Type B pancreatic cell (in vitro differentiated cells): ENCODE data around the gene CDK5. TPM values are rescaled to one million over a fixed set of nuclear protein-coding genes. Genes with fewer than 3 reads are reported as not detected.

ENCODE experiments used
- DNase-seq: peaks from one replicate; pipeline ENCODE4 v3.0.0; 2021; ENCODE audit warnings: mixed read lengths; ENCODE audit not compliant: unreplicated experiment; ENCODE audit errors: extremely low spot score
- H3K27ac Mint-ChIP-seq: 2 replicates; pipeline ENCODE4 v1.8.0; 2021; ENCODE audit warnings: mild to moderate bottlenecking, mixed read lengths
- H3K27me3 Mint-ChIP-seq: 2 replicates; pipeline ENCODE4 v1.8.0; 2021; ENCODE audit warnings: mixed read lengths
- H3K36me3 Mint-ChIP-seq: 2 replicates; pipeline ENCODE4 v1.8.0; 2021; ENCODE audit warnings: mixed read lengths
- H3K4me1 Mint-ChIP-seq: one replicate; pipeline ENCODE4 v1.8.0; 2021; ENCODE audit warnings: mixed read lengths; ENCODE audit not compliant: unreplicated experiment
- H3K4me3 Mint-ChIP-seq: 2 replicates; pipeline ENCODE4 v1.8.0; 2021; ENCODE audit warnings: mild to moderate bottlenecking, mixed read lengths
- H3K9me3 Mint-ChIP-seq: 2 replicates; pipeline ENCODE4 v1.8.0; 2021; ENCODE audit warnings: mixed read lengths
- long read RNA-seq: library from polyadenylated mRNA; unstranded; transcript quantifications from one replicate; pipeline ENCODE4 v2.0.0, GENCODE V29; 2020
- total RNA-seq: library from RNA; stranded (reverse); gene quantifications from 2 replicates; pipeline ENCODE4 v1.2.1, GENCODE V29; 2021; ENCODE audit warnings: low replicate concordance
- TF ChIP-seq, protein P1 (sequence below): fragments of 200-600 bp; sonication (generic); conservative IDR thresholded peaks from 2 replicates; pipeline ENCODE4 v1.5.0; 2021; ENCODE audit warnings: antibody characterized with exemption, mild to moderate bottlenecking

The CDK5 gene
- total RNA-seq, result 20.4 and 20.5 TPM in 2 replicates
- long read RNA-seq, transcript CDK5-204 (12 exons, 1,758 nt), result major isoform, 27 of 35 reads
- long read RNA-seq, partial matches to known transcripts, result 0 of 35 reads
- long read RNA-seq, other reads (novel, unspliced or antisense), result 6 of 35 reads

DNA sequence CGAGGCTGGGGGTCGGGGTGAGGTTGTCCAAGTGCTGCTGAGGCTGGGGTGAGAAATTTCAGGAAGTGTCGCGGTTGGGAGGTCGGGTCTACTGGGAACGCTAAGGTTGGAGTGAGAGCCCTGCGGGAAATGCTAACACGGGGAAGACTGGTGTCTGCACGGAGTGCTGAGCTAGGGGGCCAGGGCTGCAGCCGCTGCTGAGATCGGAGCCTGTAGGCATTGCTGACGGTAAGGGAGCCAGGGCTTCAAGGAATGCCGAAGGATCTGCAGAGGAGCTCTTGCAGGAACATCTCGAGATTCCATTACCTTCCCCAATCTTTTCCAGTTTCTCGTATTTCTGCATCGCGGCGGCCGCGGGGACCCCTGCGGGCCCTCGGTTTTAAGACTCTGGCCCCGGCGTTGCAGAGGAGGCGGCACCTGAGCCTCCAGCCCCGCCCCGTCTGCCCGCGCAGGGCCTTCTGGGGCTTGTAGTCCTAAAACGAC is at the start of gene CDK5:
Gene CDK5 (minus strand): TSS at position 392 of the 483 bp plus-strand sequence. CDS start 49 bp downstream, at position 343.
- Mint-ChIP-seq H3K9me3 (no peaks in the 10 kb centered on the region), H3K4me3 (peak within 1 kb of the TSS; percentile 98), H3K4me1 (peaks cover 35% of the 10 kb centered on the region), H3K27me3 (peaks cover 3% of the 10 kb centered on the region), H3K27ac (peak within 1 kb of the TSS; percentile 96), H3K36me3 (peaks cover 3% of the 10 kb centered on the region)
- no peak for DNase-seq
- TF ChIP-seq, protein P1, sequence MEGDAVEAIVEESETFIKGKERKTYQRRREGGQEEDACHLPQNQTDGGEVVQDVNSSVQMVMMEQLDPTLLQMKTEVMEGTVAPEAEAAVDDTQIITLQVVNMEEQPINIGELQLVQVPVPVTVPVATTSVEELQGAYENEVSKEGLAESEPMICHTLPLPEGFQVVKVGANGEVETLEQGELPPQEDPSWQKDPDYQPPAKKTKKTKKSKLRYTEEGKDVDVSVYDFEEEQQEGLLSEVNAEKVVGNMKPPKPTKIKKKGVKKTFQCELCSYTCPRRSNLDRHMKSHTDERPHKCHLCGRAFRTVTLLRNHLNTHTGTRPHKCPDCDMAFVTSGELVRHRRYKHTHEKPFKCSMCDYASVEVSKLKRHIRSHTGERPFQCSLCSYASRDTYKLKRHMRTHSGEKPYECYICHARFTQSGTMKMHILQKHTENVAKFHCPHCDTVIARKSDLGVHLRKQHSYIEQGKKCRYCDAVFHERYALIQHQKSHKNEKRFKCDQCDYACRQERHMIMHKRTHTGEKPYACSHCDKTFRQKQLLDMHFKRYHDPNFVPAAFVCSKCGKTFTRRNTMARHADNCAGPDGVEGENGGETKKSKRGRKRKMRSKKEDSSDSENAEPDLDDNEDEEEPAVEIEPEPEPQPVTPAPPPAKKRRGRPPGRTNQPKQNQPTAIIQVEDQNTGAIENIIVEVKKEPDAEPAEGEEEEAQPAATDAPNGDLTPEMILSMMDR, result no peak

DNA sequence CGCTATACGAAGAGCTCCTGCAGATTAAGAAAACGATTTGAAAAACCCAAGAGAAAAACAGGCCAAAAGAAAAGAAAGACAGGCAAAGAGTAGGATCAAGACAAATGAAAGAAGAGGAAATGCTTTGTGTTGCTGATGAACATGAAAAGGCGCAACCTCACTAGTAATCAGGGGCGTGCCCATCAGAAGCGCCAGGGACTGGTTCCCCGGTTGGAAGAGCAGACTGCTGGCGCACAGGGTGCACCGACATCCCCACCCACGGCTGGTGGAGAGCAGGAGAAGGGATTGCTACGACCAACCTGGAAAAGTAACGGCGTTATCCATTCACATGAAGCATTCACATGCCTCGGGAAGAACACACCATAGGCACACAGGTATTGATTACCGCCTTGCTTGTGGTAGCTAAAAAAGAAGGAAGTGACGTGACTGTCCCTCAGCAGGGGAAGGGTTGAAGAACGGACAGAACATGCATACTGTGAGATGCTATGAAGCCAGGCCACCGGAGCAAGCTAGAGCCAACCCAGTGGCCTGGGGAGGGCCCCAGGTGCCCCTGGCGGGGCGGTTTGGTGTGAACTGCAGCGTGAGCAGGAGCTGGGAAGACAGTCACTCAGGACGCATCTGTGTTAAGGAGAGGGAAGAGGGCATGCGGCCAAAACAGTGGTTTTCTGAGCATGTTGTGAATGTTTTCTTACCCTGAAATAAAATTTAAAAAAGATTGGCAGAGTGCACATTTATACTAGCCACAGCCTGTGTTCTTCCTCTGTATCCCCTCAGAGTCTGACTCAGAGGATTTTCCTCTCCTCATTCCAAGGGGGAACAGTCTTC is 46.9 kb upstream of the CDK5 start:
- no peak overlapping the region for H3K27ac Mint-ChIP-seq
- no peaks in the 10 kb centered on the region for H3K36me3 Mint-ChIP-seq
- no peaks in the 10 kb centered on the region for H3K27me3 Mint-ChIP-seq
- TF ChIP-seq, protein P1, result no peak
- no peaks in the 10 kb centered on the region for H3K9me3 Mint-ChIP-seq
- DNase-seq, result no peak
- peaks cover 5% of the 10 kb centered on the region for H3K4me1 Mint-ChIP-seq
- no peak overlapping the region for H3K4me3 Mint-ChIP-seq

DNA sequence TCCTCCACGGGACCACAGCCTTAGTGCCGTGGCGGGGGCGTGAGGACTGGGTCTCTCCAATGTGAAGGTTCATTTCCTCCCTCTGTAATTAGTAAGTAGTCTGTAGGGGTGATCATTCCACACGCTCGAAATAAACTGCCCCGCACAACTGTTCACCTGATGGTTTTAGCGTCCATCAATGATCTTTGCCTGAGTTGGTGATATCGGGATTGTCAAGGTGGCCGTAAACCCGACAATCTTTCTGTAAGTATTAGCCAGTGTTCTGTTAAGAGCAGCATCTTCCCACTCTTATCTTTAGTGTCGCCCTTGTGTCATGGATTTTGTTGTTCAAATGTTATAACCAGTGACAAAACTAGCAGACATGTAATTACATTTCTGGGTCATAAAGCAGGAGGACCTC is 46.3 kb upstream of the CDK5 start:
- H3K4me3 Mint-ChIP-seq, result no peak overlapping the region
- no peaks in the 10 kb centered on the region for H3K4me1 Mint-ChIP-seq
- H3K27ac Mint-ChIP-seq, result no peak overlapping the region
- TF ChIP-seq, protein P1, result no peak
- H3K27me3 Mint-ChIP-seq, result no peaks in the 10 kb centered on the region
- no peaks in the 10 kb centered on the region for H3K9me3 Mint-ChIP-seq
- no peak for DNase-seq
- no peaks in the 10 kb centered on the region for H3K36me3 Mint-ChIP-seq

GRCh38 chr7:151102991-151103390 is 45.3 kb upstream of the CDK5 start:
- Mint-ChIP-seq H3K27me3 (no peaks in the 10 kb centered on the region), H3K9me3 (no peaks in the 10 kb centered on the region), H3K4me1 (no peaks in the 10 kb centered on the region), H3K27ac (no peak overlapping the region), H3K4me3 (no peak overlapping the region), H3K36me3 (no peaks in the 10 kb centered on the region)
- no peak for DNase-seq
- TF ChIP-seq, protein P1, result no peak

DNA sequence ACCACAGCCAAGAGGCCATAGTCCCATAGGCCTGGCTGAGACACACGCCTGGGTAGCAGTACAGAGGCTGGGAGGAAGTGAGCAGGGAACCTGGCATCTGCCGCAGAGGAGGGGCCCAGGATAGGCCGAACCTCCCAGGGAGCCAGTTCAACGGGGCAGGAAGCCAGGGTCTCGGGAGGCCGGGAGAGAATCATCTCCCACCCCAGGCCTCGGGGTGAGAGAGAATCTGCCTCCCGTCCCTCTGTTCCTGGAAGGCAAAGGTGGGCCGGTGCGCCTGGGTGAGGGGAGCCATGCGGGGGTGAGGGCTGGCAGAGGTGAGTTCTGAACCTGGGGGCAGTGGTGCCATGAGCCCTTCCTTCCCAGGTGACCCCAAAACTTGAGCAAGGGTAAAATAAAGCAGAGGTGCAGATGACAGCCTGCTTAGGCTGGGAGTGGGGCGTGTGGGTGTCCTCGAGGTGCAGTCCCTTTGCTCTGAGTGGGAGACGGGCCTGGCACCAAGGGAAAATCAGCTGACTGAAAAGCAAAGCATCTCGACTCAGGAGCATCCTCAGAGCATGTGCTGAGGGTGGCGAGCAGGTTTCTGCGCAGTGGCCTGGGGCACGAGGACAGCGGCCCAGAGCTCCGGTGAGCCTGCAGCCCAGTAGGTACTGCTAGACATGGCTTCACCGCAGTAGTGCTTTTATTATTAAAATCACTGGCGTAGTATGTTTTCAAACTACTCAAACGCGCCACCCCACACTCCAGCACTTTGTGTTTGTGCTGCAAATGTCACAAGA is 44.1 kb upstream of the CDK5 start:
- Mint-ChIP-seq H3K4me1 (no peaks in the 10 kb centered on the region), H3K36me3 (no peaks in the 10 kb centered on the region), H3K27ac (no peak overlapping the region), H3K4me3 (no peak overlapping the region), H3K27me3 (no peaks in the 10 kb centered on the region), H3K9me3 (no peaks in the 10 kb centered on the region)
- DNase-seq, result no peak
- TF ChIP-seq, protein P1, result no peak
